VCaP (cell line): ENCODE results near the gene ATP12A.
A peak's percentile ranks its signal among the peaks of the same experiment; 100 is the strongest.

Experiments used
- H3K27ac ChIP-seq: fragments of 450-650 bp; 2 replicates; pipeline ENCODE4 v1.5.1; 2017
- CTCF ChIP-seq: fragments of 450-650 bp; conservative IDR thresholded peaks from 2 replicates; pipeline ENCODE4 v1.5.1; 2017; ENCODE audit warnings: mild to moderate bottlenecking, moderate library complexity

The ATP12A gene

GRCh38 chr13:24663586-24663985 is 16.6 kb upstream of the ATP12A start:
- no peak for TF ChIP-seq CTCF
- H3K27ac ChIP-seq = no peak overlapping the region; the same call in 1 of the 2 replicates

- no peak overlapping the region for H3K27ac ChIP-seq
- no peak for TF ChIP-seq CTCF
These were observed 15.3 kb upstream of the ATP12A start for GRCh38 chr13:24664726-24665409.

GRCh38 chr13:24668511-24668910 is 11.7 kb upstream of the ATP12A start:
- no peak for TF ChIP-seq CTCF
- H3K27ac ChIP-seq = no peak overlapping the region

GRCh38 chr13:24668955-24669582 is 11.1 kb upstream of the ATP12A start:
- H3K27ac ChIP-seq = no peak overlapping the region

GRCh38 chr13:24670174-24670573 is 10.0 kb upstream of the ATP12A start:
- TF ChIP-seq CTCF = no peak

More at GRCh38 chr13:24668955-24669582, 11.1 kb upstream of the ATP12A start:
- no peak for TF ChIP-seq CTCF

GRCh38 chr13:24670961-24671381 is 9.2 kb upstream of the ATP12A start:
- H3K27ac ChIP-seq = peak overlapping the region; percentile 36; the same call in 1 of the 2 replicates
- no peak for TF ChIP-seq CTCF

More at GRCh38 chr13:24670174-24670573, 10.0 kb upstream of the ATP12A start:
- H3K27ac ChIP-seq = no peak overlapping the region

- H3K27ac ChIP-seq = peak overlapping the region; percentile 36; the same call in 1 of the 2 replicates
- peak; percentile 83 for TF ChIP-seq CTCF
These were observed 8.7 kb upstream of the ATP12A start for GRCh38 chr13:24671386-24672113.
